ENCODE data around the gene PPARG. TPM values are rescaled to one million over a fixed set of nuclear protein-coding genes. Genes with fewer than 3 reads are reported as not detected.
"Not testable (repeated sequence)": the region's sequence is repeated elsewhere in the genome, so short reads cannot be mapped to it uniquely, and the experiment has no call there.

Gene PPARG
- total RNA-seq, 3 donors from 2014 or later = 0.47 to 1.8 (median 0.83) TPM

DNA sequence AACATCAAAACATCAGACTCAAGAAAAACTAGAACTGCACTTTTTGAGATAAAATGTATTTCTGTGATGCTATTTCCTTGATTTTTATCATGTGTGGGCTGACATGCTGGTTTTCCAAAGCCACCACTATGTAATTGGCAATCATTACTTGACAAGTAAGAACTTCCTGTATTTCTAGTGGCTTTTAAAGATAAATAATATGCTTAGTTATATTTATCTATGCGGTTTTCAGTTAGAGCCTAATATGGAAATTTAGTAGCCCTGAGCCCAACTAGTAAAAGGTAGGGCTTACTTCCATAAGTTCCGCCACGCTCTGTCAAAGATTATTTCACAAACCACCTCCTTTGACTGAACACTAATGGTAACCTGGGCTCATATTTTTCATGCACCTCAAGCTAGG is 91.6 kb downstream of the PPARG start:
- Mint-ChIP-seq H3K4me3 (no peak overlapping the region), H3K27me3 (ENCODE audit: low read depth) (no peaks in the 10 kb centered on the region), H3K36me3 (ENCODE audit: insufficient read depth) (no peaks in the 10 kb centered on the region), H3K9me3 (no peaks in the 10 kb centered on the region), H3K4me1 (ENCODE audit: low read depth) (peaks cover 6% of the 10 kb centered on the region)
- no peak for DNase-seq
- no peak for ATAC-seq

GRCh38 chr3:12381199-12381598 is 92.3 kb downstream of the PPARG start:
- no peak for ATAC-seq
- H3K4me3 Mint-ChIP-seq = no peak overlapping the region
- H3K9me3 Mint-ChIP-seq = no peaks in the 10 kb centered on the region
- H3K36me3 Mint-ChIP-seq (ENCODE audit: insufficient read depth) = no peaks in the 10 kb centered on the region
- peaks cover 8% of the 10 kb centered on the region for H3K4me1 Mint-ChIP-seq (ENCODE audit: low read depth)
- DNase-seq = no peak
- no peaks in the 10 kb centered on the region for H3K27me3 Mint-ChIP-seq (ENCODE audit: low read depth)

GRCh38 chr3:12383218-12383617 is 94.3 kb downstream of the PPARG start:
- peaks cover 11% of the 10 kb centered on the region for H3K27me3 Mint-ChIP-seq (ENCODE audit: low read depth)
- no peak overlapping the region for H3K4me3 Mint-ChIP-seq
- no peak for DNase-seq
- H3K4me1 Mint-ChIP-seq (ENCODE audit: low read depth) = peaks cover 10% of the 10 kb centered on the region
- no peaks in the 10 kb centered on the region for H3K36me3 Mint-ChIP-seq (ENCODE audit: insufficient read depth)
- no peak for ATAC-seq
- H3K9me3 Mint-ChIP-seq = no peaks in the 10 kb centered on the region

DNA sequence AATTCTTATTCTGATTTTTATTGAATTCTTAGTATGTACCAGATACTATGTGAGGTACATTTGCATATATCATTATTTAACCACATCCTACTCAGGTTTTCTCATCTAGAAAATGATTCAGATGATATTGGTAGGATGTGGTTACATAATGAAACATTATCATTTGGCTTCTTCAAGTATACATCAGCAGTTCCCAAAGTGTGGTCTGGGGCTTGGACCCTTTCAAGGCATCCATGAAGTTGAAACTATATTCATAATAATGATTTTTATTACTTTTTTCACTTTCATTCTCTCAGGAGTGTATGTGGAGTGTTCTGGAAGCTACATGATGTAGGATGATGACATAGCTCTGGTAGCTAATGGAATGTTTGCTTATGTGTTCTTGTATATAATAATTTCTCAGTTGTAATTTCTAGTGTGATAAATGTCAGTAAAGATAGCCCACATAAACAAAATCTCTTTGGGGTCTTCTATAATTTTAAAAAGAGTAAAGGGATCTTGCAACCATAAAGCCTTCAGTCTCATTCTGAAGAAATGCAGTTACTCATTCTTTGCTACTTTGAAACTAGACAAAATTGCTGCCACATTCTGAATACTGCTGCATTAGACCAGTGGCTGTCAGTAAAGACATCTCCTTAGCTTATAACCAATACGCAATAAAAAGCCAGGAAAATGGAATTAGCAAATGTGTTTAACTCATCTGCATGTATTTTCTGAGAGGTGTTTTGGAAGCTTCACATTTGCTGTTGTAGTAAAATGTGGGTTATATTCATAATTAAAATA is 95.8 kb downstream of the PPARG start:
- Mint-ChIP-seq H3K27me3 (ENCODE audit: low read depth) (peaks cover 11% of the 10 kb centered on the region), H3K36me3 (ENCODE audit: insufficient read depth) (no peaks in the 10 kb centered on the region), H3K4me3 (no peak overlapping the region), H3K4me1 (ENCODE audit: low read depth) (peaks cover 10% of the 10 kb centered on the region), H3K9me3 (no peaks in the 10 kb centered on the region)
- ATAC-seq = peak; percentile 43 to 75
- DNase-seq = no peak

DNA sequence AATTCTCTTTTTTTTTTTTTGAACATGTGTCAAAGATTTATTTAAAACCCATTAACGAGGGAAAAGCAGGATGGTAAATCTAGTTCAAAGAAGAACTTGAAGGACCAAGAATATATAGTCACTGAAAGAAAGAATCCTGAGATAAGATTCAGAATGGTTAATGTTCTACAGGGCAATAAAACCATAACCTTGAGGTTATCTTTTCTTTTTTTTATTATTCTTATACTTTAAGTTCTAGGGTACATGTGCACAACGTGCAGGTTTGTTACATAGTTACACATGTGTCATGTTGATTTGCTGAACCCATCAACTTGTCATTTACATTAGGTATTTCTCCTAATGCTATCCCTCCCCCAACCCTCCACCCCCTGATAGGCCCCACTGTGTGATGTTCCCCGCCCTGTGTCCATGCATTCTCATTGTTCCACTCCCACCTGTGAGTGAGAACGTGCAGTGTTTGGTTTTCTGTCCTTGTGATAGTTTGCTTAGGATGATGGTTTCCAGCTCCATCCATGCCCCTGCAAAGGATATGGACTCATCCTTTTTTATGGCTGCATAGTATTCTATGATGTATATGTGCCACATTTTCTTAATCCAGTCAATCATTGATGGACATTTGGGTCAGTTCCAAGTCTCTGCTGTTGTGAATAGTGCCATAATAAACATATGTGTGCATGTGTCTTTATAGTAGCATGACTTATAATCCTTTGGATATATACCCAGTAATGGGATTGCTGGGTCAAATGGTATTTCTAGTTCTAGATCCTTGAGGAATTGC is 97.8 kb downstream of the PPARG start:
- H3K4me1 Mint-ChIP-seq (ENCODE audit: low read depth); DNase-seq; H3K36me3 Mint-ChIP-seq (ENCODE audit: insufficient read depth); ATAC-seq; H3K4me3 Mint-ChIP-seq; H3K9me3 Mint-ChIP-seq: not testable (repeated sequence)
- peaks cover 16% of the 10 kb centered on the region for H3K27me3 Mint-ChIP-seq (ENCODE audit: low read depth)

GRCh38 chr3:12388185-12388584 is 99.3 kb downstream of the PPARG start:
- peaks cover 18% of the 10 kb centered on the region for H3K27me3 Mint-ChIP-seq (ENCODE audit: low read depth)
- DNase-seq = no peak
- no peaks in the 10 kb centered on the region for H3K9me3 Mint-ChIP-seq
- no peak for ATAC-seq
- peaks cover 10% of the 10 kb centered on the region for H3K4me1 Mint-ChIP-seq (ENCODE audit: low read depth)
- H3K4me3 Mint-ChIP-seq = no peak overlapping the region
- H3K36me3 Mint-ChIP-seq (ENCODE audit: insufficient read depth) = no peaks in the 10 kb centered on the region

GRCh38 chr3:12392101-12392878 is 103.4 kb downstream of the PPARG start:
- H3K4me1 Mint-ChIP-seq (ENCODE audit: low read depth) = peaks cover 11% of the 10 kb centered on the region
- H3K36me3 Mint-ChIP-seq (ENCODE audit: insufficient read depth) = no peaks in the 10 kb centered on the region
- H3K27me3 Mint-ChIP-seq (ENCODE audit: low read depth) = peaks cover 19% of the 10 kb centered on the region
- no peak overlapping the region for H3K4me3 Mint-ChIP-seq
- ATAC-seq = no peak
- no peak for DNase-seq
- H3K9me3 Mint-ChIP-seq = no peaks in the 10 kb centered on the region

GRCh38 chr3:12393894-12394293 is 105.0 kb downstream of the PPARG start:
- Mint-ChIP-seq H3K27me3 (ENCODE audit: low read depth) (peaks cover 18% of the 10 kb centered on the region), H3K4me1 (ENCODE audit: low read depth) (peaks cover 11% of the 10 kb centered on the region), H3K36me3 (ENCODE audit: insufficient read depth) (no peaks in the 10 kb centered on the region), H3K4me3 (no peak overlapping the region), H3K9me3 (no peaks in the 10 kb centered on the region)
- ATAC-seq (no peak), DNase-seq (no peak)

DNA sequence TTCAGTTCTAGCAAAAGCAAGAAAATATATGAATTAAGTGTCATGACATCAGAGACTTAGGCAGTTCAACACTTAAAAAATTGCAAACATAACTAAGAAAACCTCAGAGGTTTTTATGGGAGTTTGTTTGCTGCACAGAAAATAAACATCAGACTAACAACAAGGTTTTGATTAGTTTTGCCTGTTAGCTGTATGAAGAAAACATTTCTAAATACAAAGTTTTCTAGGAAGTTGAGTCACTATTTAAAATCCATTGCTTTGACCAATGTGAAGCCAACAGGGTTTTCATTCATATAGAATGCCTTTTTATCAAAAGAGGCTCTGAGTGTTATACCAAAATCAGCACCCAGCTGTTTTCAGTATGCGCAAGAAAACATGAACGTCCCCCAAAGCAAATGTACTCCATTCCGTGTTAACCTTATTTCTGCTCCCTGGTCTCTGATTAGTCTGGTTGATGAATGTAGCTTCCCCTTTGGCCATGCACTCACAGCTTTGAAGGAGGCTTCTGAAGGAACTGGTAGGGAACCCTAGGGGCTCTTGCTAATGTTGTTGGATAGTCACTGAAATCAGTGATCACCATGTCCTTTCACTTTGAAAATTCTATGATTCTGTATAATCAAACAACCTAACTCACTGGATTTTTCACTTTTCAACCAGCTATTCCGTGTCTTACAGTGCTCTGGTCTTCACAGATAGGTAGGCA is 105.8 kb downstream of the PPARG start:
- Mint-ChIP-seq H3K36me3 (ENCODE audit: insufficient read depth) (no peaks in the 10 kb centered on the region), H3K4me3 (peak overlapping the region; percentile 40)
- no peak for ATAC-seq

DNA sequence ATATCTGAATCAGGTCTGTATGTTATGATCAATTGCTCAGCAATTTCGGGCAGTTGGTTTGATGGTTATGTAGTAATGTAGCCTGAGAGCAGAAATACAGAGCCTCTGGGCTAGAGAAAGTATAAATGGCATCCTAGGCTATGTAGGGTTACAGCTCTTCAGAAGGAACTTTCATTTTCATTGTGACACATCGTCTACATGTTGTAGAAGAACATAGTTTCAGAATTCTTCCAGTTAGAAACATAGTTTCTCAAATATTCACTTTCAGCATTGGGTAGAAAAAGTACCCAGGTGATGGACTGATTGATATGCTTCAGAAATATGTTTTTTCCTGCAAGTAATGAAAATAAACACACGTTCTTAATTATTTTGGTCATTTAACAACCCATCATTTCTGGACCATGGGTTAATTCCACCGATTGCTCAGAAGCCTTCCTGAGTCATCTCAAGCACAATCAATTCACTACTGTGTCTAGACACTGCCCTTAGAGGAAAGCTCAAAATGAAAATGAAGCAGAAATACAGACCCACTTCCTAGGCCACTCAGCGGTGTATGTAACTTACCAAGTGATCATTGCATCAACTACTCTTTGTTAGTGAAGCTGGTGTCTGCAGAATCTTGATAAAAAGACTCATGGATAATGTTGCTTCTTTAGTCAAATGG is 106.6 kb downstream of the PPARG start:
- Mint-ChIP-seq H3K36me3 (ENCODE audit: insufficient read depth) (no peaks in the 10 kb centered on the region), H3K9me3 (no peaks in the 10 kb centered on the region), H3K27me3 (ENCODE audit: low read depth) (peaks cover 18% of the 10 kb centered on the region), H3K4me1 (ENCODE audit: low read depth) (peaks cover 13% of the 10 kb centered on the region), H3K4me3 (peak overlapping the region; percentile 40)
- no peak for DNase-seq
- ATAC-seq = peak; percentile 94 to 95

More for the DNA sequence above, 105.8 kb downstream of the PPARG start:
- Mint-ChIP-seq H3K4me1 (ENCODE audit: low read depth) (peaks cover 11% of the 10 kb centered on the region), H3K27me3 (ENCODE audit: low read depth) (peaks cover 18% of the 10 kb centered on the region), H3K9me3 (no peaks in the 10 kb centered on the region)
- DNase-seq = no peak

- ATAC-seq = no peak
- Mint-ChIP-seq H3K9me3 (no peaks in the 10 kb centered on the region), H3K4me3 (no peak overlapping the region), H3K27me3 (ENCODE audit: low read depth) (peaks cover 14% of the 10 kb centered on the region), H3K36me3 (ENCODE audit: insufficient read depth) (no peaks in the 10 kb centered on the region), H3K4me1 (ENCODE audit: low read depth) (peaks cover 18% of the 10 kb centered on the region)
- no peak for DNase-seq
Observed at GRCh38 chr3:12396471-12396870, 107.6 kb downstream of the PPARG start.

GRCh38 chr3:12399226-12399625 is 110.4 kb downstream of the PPARG start:
- H3K4me3 Mint-ChIP-seq = no peak overlapping the region
- H3K27me3 Mint-ChIP-seq (ENCODE audit: low read depth) = peaks cover 6% of the 10 kb centered on the region
- H3K4me1 Mint-ChIP-seq (ENCODE audit: low read depth) = peaks cover 18% of the 10 kb centered on the region
- ATAC-seq = no peak
- no peaks in the 10 kb centered on the region for H3K36me3 Mint-ChIP-seq (ENCODE audit: insufficient read depth)
- DNase-seq = no peak
- H3K9me3 Mint-ChIP-seq = no peaks in the 10 kb centered on the region

DNA sequence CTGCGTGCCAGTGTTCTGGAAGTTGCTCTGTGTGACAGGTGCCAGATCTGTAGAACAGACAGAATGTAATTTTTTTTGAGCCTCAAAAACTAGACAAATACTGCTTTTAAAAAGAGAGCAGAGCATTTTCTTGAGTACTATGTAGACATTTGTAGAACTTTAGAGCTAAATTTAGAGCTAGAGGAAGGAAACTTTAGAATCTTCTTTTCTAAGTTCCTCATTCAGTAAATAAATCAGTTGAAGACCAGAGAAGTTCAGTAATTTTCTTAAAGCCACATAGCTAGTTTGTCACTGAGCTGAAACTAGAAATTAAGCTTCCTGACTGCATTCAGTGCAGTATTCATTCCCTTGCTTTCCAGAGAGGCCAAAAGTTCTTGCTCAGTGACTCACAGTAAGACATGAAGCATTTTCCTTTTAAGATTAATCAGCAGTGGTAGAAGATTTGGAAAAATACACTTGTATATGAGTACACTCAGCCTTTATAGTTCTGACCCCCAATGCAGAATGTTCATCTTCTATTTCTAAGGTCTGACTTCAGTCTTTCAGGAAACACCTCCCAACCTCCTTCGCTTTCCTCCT is 111.8 kb downstream of the PPARG start:
- peak; percentile 28 to 43 for ATAC-seq
- Mint-ChIP-seq H3K9me3 (no peaks in the 10 kb centered on the region), H3K27me3 (ENCODE audit: low read depth) (peaks cover 6% of the 10 kb centered on the region), H3K4me1 (ENCODE audit: low read depth) (peaks cover 9% of the 10 kb centered on the region), H3K4me3 (no peak overlapping the region), H3K36me3 (ENCODE audit: insufficient read depth) (no peaks in the 10 kb centered on the region)
- no peak for DNase-seq

Measured in activated T-cell treated with anti-CD3 and anti-CD28 coated beads, Interleukin-2, amount 50 U/mL, for 4 hours (primary cell).